ENCODE data around the gene MYO1E.
A peak's percentile ranks its signal among the peaks of the same experiment; 100 is the strongest.
"Not testable (repeated sequence)": the region's sequence is repeated elsewhere in the genome, so short reads cannot be mapped to it uniquely, and the experiment has no call there.

The MYO1E gene

GRCh38 chr15:59291213-59291549, 81.5 kb downstream of the MYO1E start:
- DNase-seq (ENCODE audit: low read depth) = no peak

GRCh38 chr15:59290295-59291212, 82.1 kb downstream of the MYO1E start:
- no peak for DNase-seq (ENCODE audit: low read depth)

- DNase-seq (ENCODE audit: low read depth) = no peak
Observed at GRCh38 chr15:59289574-59289973, 83.1 kb downstream of the MYO1E start.

- no peak for DNase-seq (ENCODE audit: low read depth)
Observed at GRCh38 chr15:59283717-59284391, 88.8 kb downstream of the MYO1E start.

- DNase-seq (ENCODE audit: low read depth) = no peak
Observed at GRCh38 chr15:59282515-59283337, 89.9 kb downstream of the MYO1E start.

- no peak for DNase-seq (ENCODE audit: low read depth)
Observed at GRCh38 chr15:59281699-59282098, 91.0 kb downstream of the MYO1E start.

GRCh38 chr15:59280855-59281254, 91.8 kb downstream of the MYO1E start:
- no peak for DNase-seq (ENCODE audit: low read depth)

GRCh38 chr15:59280292-59280691, 92.4 kb downstream of the MYO1E start:
- DNase-seq (ENCODE audit: low read depth) = not testable (repeated sequence)

GRCh38 chr15:59279023-59279422, 93.6 kb downstream of the MYO1E start:
- no peak for DNase-seq (ENCODE audit: low read depth)

- no peak for DNase-seq (ENCODE audit: low read depth)
Observed at GRCh38 chr15:59278120-59278519, 94.6 kb downstream of the MYO1E start.

GRCh38 chr15:59276225-59277178, 96.2 kb downstream of the MYO1E start:
- no peak for DNase-seq (ENCODE audit: low read depth)

- DNase-seq (ENCODE audit: low read depth) = peak; percentile 78
Observed at GRCh38 chr15:59274126-59274970, 98.3 kb downstream of the MYO1E start.

- DNase-seq (ENCODE audit: low read depth) = no peak
Observed at GRCh38 chr15:59273234-59273633, 99.4 kb downstream of the MYO1E start.

GRCh38 chr15:59271595-59272201, 101.0 kb downstream of the MYO1E start:
- no peak for DNase-seq (ENCODE audit: low read depth)

- DNase-seq (ENCODE audit: low read depth) = no peak
Observed at GRCh38 chr15:59268852-59269407, 103.7 kb downstream of the MYO1E start.

GRCh38 chr15:59268168-59268851, 104.4 kb downstream of the MYO1E start:
- peak; percentile 66 for DNase-seq (ENCODE audit: low read depth)

- no peak for DNase-seq (ENCODE audit: low read depth)
Observed at GRCh38 chr15:59266028-59266427, 106.6 kb downstream of the MYO1E start.

GRCh38 chr15:59262316-59262715, 110.4 kb downstream of the MYO1E start:
- DNase-seq (ENCODE audit: low read depth) = no peak

GRCh38 chr15:59260090-59260489, 112.6 kb downstream of the MYO1E start:
- no peak for DNase-seq (ENCODE audit: low read depth)

Data from iris pigment epithelial cell (primary cell).